Osteoblast (primary cell): ENCODE measurements around the gene ICA1L. TPM values are rescaled to one million over a fixed set of nuclear protein-coding genes. Genes with fewer than 3 reads are reported as not detected.

Experiments
- DNase-seq: peaks from one replicate; pipeline ENCODE4 v3.0.0; 2011; ENCODE audit warnings: low spot score, mixed read lengths; ENCODE audit not compliant: insufficient read length; ENCODE audit errors: missing footprints
- H2AFZ ChIP-seq: 2 replicates; pipeline ENCODE4 v1.6.0; 2011; ENCODE audit warnings: mild to moderate bottlenecking, low read length
- H3K27ac ChIP-seq: 2 replicates; pipeline ENCODE4 v1.5.1; 2011; ENCODE audit warnings: mild to moderate bottlenecking, low read depth, low read length, moderate library complexity
- H3K27me3 ChIP-seq: 2 replicates; pipeline ENCODE4 v1.6.0; 2012; ENCODE audit warnings: mild to moderate bottlenecking, control low read depth, inconsistent platforms, low read length, moderate library complexity; ENCODE audit not compliant: insufficient read depth
- H3K36me3 ChIP-seq: 2 replicates; pipeline ENCODE4 v1.5.1; 2011; ENCODE audit warnings: mild to moderate bottlenecking, low read length, control low read depth, moderate library complexity; ENCODE audit not compliant: insufficient read depth
- H3K4me1 ChIP-seq: 2 replicates; pipeline ENCODE4 v1.5.1; 2011; ENCODE audit warnings: mild to moderate bottlenecking, low read length, control low read depth, moderate library complexity; ENCODE audit not compliant: insufficient read depth
- H3K4me2 ChIP-seq: 2 replicates; pipeline ENCODE4 v1.6.0; 2011; ENCODE audit warnings: mild to moderate bottlenecking, low read length; ENCODE audit not compliant: insufficient read depth
- H3K4me3 ChIP-seq: fragments of 200-600 bp; sonication (generic); 3 replicates; pipeline ENCODE4 v1.5.1; 2012; ENCODE audit warnings: mild to moderate bottlenecking, low read length, inconsistent platforms; ENCODE audit not compliant: insufficient read depth
- H3K79me2 ChIP-seq: 2 replicates; pipeline ENCODE4 v1.6.0; 2012; ENCODE audit warnings: mild to moderate bottlenecking, low read length, control low read depth, inconsistent platforms; ENCODE audit not compliant: insufficient read depth
- H3K9me3 ChIP-seq: 2 replicates; pipeline ENCODE4 v1.5.1; 2011; ENCODE audit warnings: low read depth, low read length, control low read depth
- H4K20me1 ChIP-seq: 2 replicates; pipeline ENCODE4 v1.6.0; 2012; ENCODE audit warnings: mild to moderate bottlenecking, low read length, control low read depth; ENCODE audit not compliant: insufficient read depth
- CTCF ChIP-seq: IDR thresholded peaks from 2 replicates; pipeline ENCODE4 v1.5.1; 2011; ENCODE audit warnings: mild to moderate bottlenecking, low read depth, low read length, moderate library complexity; ENCODE audit errors: extremely low read depth
- total RNA-seq: library from RNA; depleted of rRNA; stranded (reverse); fragments of >200 nt; gene quantifications from 2 replicates; pipeline ENCODE4 v1.2.3, GENCODE V29; 2012

Gene ICA1L
- total RNA-seq, 1 donor: 8.7 TPM

GRCh38 chr2:202824901-202825300 is 46.7 kb downstream of the ICA1L start:
- Histone ChIP-seq H3K79me2 (no peaks in the 10 kb centered on the region), H2AFZ (no peak overlapping the region), H3K27ac (no peak overlapping the region), H3K27me3 (no peaks in the 10 kb centered on the region), H3K4me1 (no peaks in the 10 kb centered on the region), H3K4me3 (no peak overlapping the region), H3K9me3 (no peaks in the 10 kb centered on the region), H3K36me3 (no peaks in the 10 kb centered on the region), H4K20me1 (no peaks in the 10 kb centered on the region), H3K4me2 (no peak overlapping the region)
- no peak for DNase-seq
- TF ChIP-seq CTCF: no peak

GRCh38 chr2:202822411-202822810 is 49.2 kb downstream of the ICA1L start:
- no peak for DNase-seq
- Histone ChIP-seq H3K27me3 (no peaks in the 10 kb centered on the region), H3K36me3 (no peaks in the 10 kb centered on the region), H2AFZ (no peak overlapping the region), H3K4me3 (no peak overlapping the region), H3K4me2 (no peak overlapping the region), H3K4me1 (no peaks in the 10 kb centered on the region), H3K9me3 (no peaks in the 10 kb centered on the region), H4K20me1 (no peaks in the 10 kb centered on the region), H3K27ac (no peak overlapping the region), H3K79me2 (no peaks in the 10 kb centered on the region)
- TF ChIP-seq CTCF: no peak

- Histone ChIP-seq H3K79me2 (no peaks in the 10 kb centered on the region), H3K4me1 (peaks cover under 1% of the 10 kb centered on the region), H4K20me1 (no peaks in the 10 kb centered on the region), H2AFZ (no peak overlapping the region), H3K9me3 (no peaks in the 10 kb centered on the region), H3K4me3 (no peak overlapping the region), H3K27me3 (no peaks in the 10 kb centered on the region), H3K27ac (no peak overlapping the region), H3K4me2 (no peak overlapping the region), H3K36me3 (no peaks in the 10 kb centered on the region)
- no peak for DNase-seq
- TF ChIP-seq CTCF: no peak
Observed at GRCh38 chr2:202821206-202822160, 50.1 kb downstream of the ICA1L start.

GRCh38 chr2:202818321-202818720 is 53.2 kb downstream of the ICA1L start:
- H3K9me3 ChIP-seq: no peaks in the 10 kb centered on the region
- no peak overlapping the region for H3K4me3 ChIP-seq
- H3K27ac ChIP-seq: no peak overlapping the region
- no peak for TF ChIP-seq CTCF
- no peaks in the 10 kb centered on the region for H3K27me3 ChIP-seq
- no peaks in the 10 kb centered on the region for H4K20me1 ChIP-seq
- H2AFZ ChIP-seq: no peak overlapping the region
- DNase-seq: no peak
- peaks cover 9% of the 10 kb centered on the region for H3K4me1 ChIP-seq
- H3K4me2 ChIP-seq: no peak overlapping the region
- H3K36me3 ChIP-seq: no peaks in the 10 kb centered on the region
- H3K79me2 ChIP-seq: no peaks in the 10 kb centered on the region
